ENCODE results near the gene CHD9NB.

Gene CHD9NB

GRCh38 chr16:53052519-53053501 lies at the start of gene CHD9NB:
TSS of gene CHD9NB (minus strand) at chr16:53052897. CDS start at chr16:53044158, 8,739 bp downstream.
- no peaks in the 10 kb centered on the region for H3K9me3 Mint-ChIP-seq
- H3K27ac Mint-ChIP-seq, result no peak within 1 kb of the TSS
- H3K27me3 Mint-ChIP-seq, result no peaks in the 10 kb centered on the region
- H3K36me3 Mint-ChIP-seq (ENCODE audit: low read depth), result no peaks in the 10 kb centered on the region
- H3K4me1 Mint-ChIP-seq (ENCODE audit: low read depth), result peaks cover 27% of the 10 kb centered on the region
- no peak for DNase-seq
- H3K4me3 Mint-ChIP-seq, result no peak within 1 kb of the TSS

- Mint-ChIP-seq H3K9me3 (no peaks in the 10 kb centered on the region), H3K4me3 (no peak overlapping the region), H3K27ac (no peak overlapping the region)
Measured at GRCh38 chr16:53100889-53101288, 48.2 kb upstream of the CHD9NB start.

GRCh38 chr16:53100131-53100748 lies 47.5 kb upstream of the CHD9NB start:
- Mint-ChIP-seq H3K4me1 (ENCODE audit: low read depth) (peaks cover 25% of the 10 kb centered on the region), H3K27me3 (no peaks in the 10 kb centered on the region), H3K27ac (peak overlapping the region; percentile 86)

More at GRCh38 chr16:53100889-53101288, 48.2 kb upstream of the CHD9NB start:
- DNase-seq, result no peak
- H3K4me1 Mint-ChIP-seq (ENCODE audit: low read depth), result peaks cover 25% of the 10 kb centered on the region
- no peaks in the 10 kb centered on the region for H3K36me3 Mint-ChIP-seq (ENCODE audit: low read depth)
- no peaks in the 10 kb centered on the region for H3K27me3 Mint-ChIP-seq

GRCh38 chr16:53099318-53100130 lies 46.8 kb upstream of the CHD9NB start:
- DNase-seq, result peak; percentile 67
- no peaks in the 10 kb centered on the region for H3K9me3 Mint-ChIP-seq
- H3K27ac Mint-ChIP-seq, result peak overlapping the region; percentile 86
- no peaks in the 10 kb centered on the region for H3K36me3 Mint-ChIP-seq (ENCODE audit: low read depth)
- H3K27me3 Mint-ChIP-seq, result no peaks in the 10 kb centered on the region
- H3K4me1 Mint-ChIP-seq (ENCODE audit: low read depth), result peaks cover 25% of the 10 kb centered on the region
- H3K4me3 Mint-ChIP-seq, result peak overlapping the region; percentile 65

More at GRCh38 chr16:53100131-53100748, 47.5 kb upstream of the CHD9NB start:
- Mint-ChIP-seq H3K4me3 (peak overlapping the region; percentile 65), H3K36me3 (ENCODE audit: low read depth) (no peaks in the 10 kb centered on the region), H3K9me3 (no peaks in the 10 kb centered on the region)
- no peak for DNase-seq

GRCh38 chr16:53098526-53099317 lies 46.0 kb upstream of the CHD9NB start:
- Mint-ChIP-seq H3K27ac (peak overlapping the region; percentile 86), H3K9me3 (no peaks in the 10 kb centered on the region), H3K4me3 (peak overlapping the region; percentile 65), H3K4me1 (ENCODE audit: low read depth) (peaks cover 30% of the 10 kb centered on the region), H3K36me3 (ENCODE audit: low read depth) (no peaks in the 10 kb centered on the region), H3K27me3 (no peaks in the 10 kb centered on the region)
- peak; percentile 47 for DNase-seq

GRCh38 chr16:53097190-53097589 lies 44.5 kb upstream of the CHD9NB start:
- H3K27me3 Mint-ChIP-seq, result no peaks in the 10 kb centered on the region
- H3K4me3 Mint-ChIP-seq, result no peak overlapping the region
- H3K9me3 Mint-ChIP-seq, result no peaks in the 10 kb centered on the region
- no peak overlapping the region for H3K27ac Mint-ChIP-seq
- no peak for DNase-seq
- peaks cover 36% of the 10 kb centered on the region for H3K4me1 Mint-ChIP-seq (ENCODE audit: low read depth)
- H3K36me3 Mint-ChIP-seq (ENCODE audit: low read depth), result no peaks in the 10 kb centered on the region

- Mint-ChIP-seq H3K27ac (no peak overlapping the region), H3K4me3 (no peak overlapping the region), H3K36me3 (ENCODE audit: low read depth) (no peaks in the 10 kb centered on the region), H3K9me3 (no peaks in the 10 kb centered on the region), H3K4me1 (ENCODE audit: low read depth) (peaks cover 40% of the 10 kb centered on the region), H3K27me3 (no peaks in the 10 kb centered on the region)
- no peak for DNase-seq
Measured at GRCh38 chr16:53094013-53094630, 41.4 kb upstream of the CHD9NB start.

GRCh38 chr16:53093162-53093744 lies 40.6 kb upstream of the CHD9NB start:
- peaks cover 31% of the 10 kb centered on the region for H3K4me1 Mint-ChIP-seq (ENCODE audit: low read depth)
- no peak overlapping the region for H3K27ac Mint-ChIP-seq
- no peaks in the 10 kb centered on the region for H3K9me3 Mint-ChIP-seq
- no peaks in the 10 kb centered on the region for H3K36me3 Mint-ChIP-seq (ENCODE audit: low read depth)
- H3K4me3 Mint-ChIP-seq, result no peak overlapping the region
- H3K27me3 Mint-ChIP-seq, result no peaks in the 10 kb centered on the region
- DNase-seq, result no peak

GRCh38 chr16:53092284-53092683 lies 39.6 kb upstream of the CHD9NB start:
- no peaks in the 10 kb centered on the region for H3K36me3 Mint-ChIP-seq (ENCODE audit: low read depth)
- no peak overlapping the region for H3K4me3 Mint-ChIP-seq
- no peak overlapping the region for H3K27ac Mint-ChIP-seq
- H3K9me3 Mint-ChIP-seq, result no peaks in the 10 kb centered on the region
- no peak for DNase-seq
- H3K4me1 Mint-ChIP-seq (ENCODE audit: low read depth), result peaks cover 31% of the 10 kb centered on the region
- H3K27me3 Mint-ChIP-seq, result no peaks in the 10 kb centered on the region

GRCh38 chr16:53091466-53092211 lies 38.9 kb upstream of the CHD9NB start:
- H3K36me3 Mint-ChIP-seq (ENCODE audit: low read depth), result no peaks in the 10 kb centered on the region
- no peak overlapping the region for H3K4me3 Mint-ChIP-seq
- no peak overlapping the region for H3K27ac Mint-ChIP-seq
- no peaks in the 10 kb centered on the region for H3K27me3 Mint-ChIP-seq
- no peaks in the 10 kb centered on the region for H3K9me3 Mint-ChIP-seq
- H3K4me1 Mint-ChIP-seq (ENCODE audit: low read depth), result peaks cover 31% of the 10 kb centered on the region
- no peak for DNase-seq

GRCh38 chr16:53090591-53091411 lies 38.1 kb upstream of the CHD9NB start:
- Mint-ChIP-seq H3K27me3 (no peaks in the 10 kb centered on the region), H3K4me1 (ENCODE audit: low read depth) (peaks cover 31% of the 10 kb centered on the region), H3K9me3 (no peaks in the 10 kb centered on the region), H3K27ac (no peak overlapping the region), H3K4me3 (no peak overlapping the region), H3K36me3 (ENCODE audit: low read depth) (no peaks in the 10 kb centered on the region)
- no peak for DNase-seq

GRCh38 chr16:53090286-53090590 lies 37.5 kb upstream of the CHD9NB start:
- Mint-ChIP-seq H3K36me3 (ENCODE audit: low read depth) (no peaks in the 10 kb centered on the region), H3K4me1 (ENCODE audit: low read depth) (peaks cover 32% of the 10 kb centered on the region), H3K27ac (no peak overlapping the region), H3K9me3 (no peaks in the 10 kb centered on the region), H3K27me3 (no peaks in the 10 kb centered on the region), H3K4me3 (no peak overlapping the region)
- DNase-seq, result no peak

Measured in activated T-cell treated with anti-CD3 and anti-CD28 coated beads, Interleukin-2, amount 50 U/mL, for 24 hours (primary cell).